Tibial nerve (tissue), 4 donors: Measurements from ENCODE around the gene ZNHIT1. TPM values are rescaled to one million over a fixed set of nuclear protein-coding genes. Genes with fewer than 3 reads are reported as not detected.

Experiments
- DNase-seq, 2 donors: peaks; one replicate each; pipeline ENCODE4 v3.0.0-alpha.2; 2019; ENCODE audit warnings: low spot score in 2 of 2
- H3K27ac ChIP-seq, 4 donors: fragments of 200-600 bp; sonication (generic) in 3 of 4; one replicate each; pipeline ENCODE4 v1.5.1; 2017 to 2019; ENCODE audit warnings: mild to moderate bottlenecking in 1 of 4
- H3K27me3 ChIP-seq, 2 donors: fragments of 200-600 bp; sonication (generic) in 1 of 2; one replicate each; pipeline versions ENCODE4 v1.5.1 to v1.6.0; 2017 to 2019
- H3K36me3 ChIP-seq, 3 donors: fragments of 200-600 bp; sonication (generic); one replicate each; pipeline ENCODE4 v1.5.1; 2018 to 2019
- H3K4me1 ChIP-seq, 4 donors: fragments of 200-600 bp; sonication (generic) in 3 of 4; one replicate each; pipeline ENCODE4 v1.5.1; 2017 to 2019
- H3K4me3 ChIP-seq, 4 donors: fragments of 200-600 bp; sonication (generic) in 3 of 4; one replicate each; pipeline ENCODE4 v1.5.1; 2017 to 2019; ENCODE audit warnings: mild to moderate bottlenecking in 1 of 4, moderate library complexity in 1 of 4
- H3K9me3 ChIP-seq, 4 donors: fragments of 200-600 bp; sonication (generic) in 3 of 4; one replicate each; pipeline ENCODE4 v1.5.1; 2017 to 2019
- CTCF ChIP-seq, 5 experiments: fragments of 200-600 bp in 3 of 5; fragments of 450-650 bp in 2 of 5; sonication (generic) in 3 of 5; IDR thresholded peaks; one replicate each; pipeline ENCODE4 v1.5.1; 2016 to 2019; ENCODE audit warnings: antibody characterized with exemption in 5 of 5, mild to moderate bottlenecking in 3 of 5, moderate library complexity in 2 of 5
- EP300 ChIP-seq, 2 donors: sonication (generic); formaldehyde crosslinking; IDR thresholded peaks; one replicate each; pipeline ENCODE4 v1.6.1; 2017; ENCODE audit warnings: antibody characterized with exemption in 2 of 2, mild to moderate bottlenecking in 1 of 2
- POLR2A ChIP-seq, 2 donors: fragments of 450-650 bp; IDR thresholded peaks; one replicate each; pipeline ENCODE4 v1.6.1; 2017; ENCODE audit warnings: antibody characterized with exemption in 2 of 2, mild to moderate bottlenecking in 2 of 2, moderate library complexity in 2 of 2
- WGBS, 2 donors: methylation state at CpG; one replicate each; pipeline ENCODE4 v1.1.5; 2018; 5-methylcytosine and 5-hydroxymethylcytosine counted together
- small RNA-seq: library from RNA; depleted of rRNA; stranded (forward); fragments of <200 nt; gene quantifications from one replicate; pipeline ENCODE3, GENCODE V24; 2016
- total RNA-seq, 4 donors: library from RNA; depleted of rRNA; stranded (reverse); fragments of >200 nt; gene quantifications; one replicate each; pipeline ENCODE4 v1.1.0, GENCODE V29; 2016

ZNHIT1 gene
- total RNA-seq, 4 donors from 2014 or later = 90.5 to 113 (median 99.3) TPM

- TF ChIP-seq POLR2A (IDR thresholded peaks at IDR 0.05) = no peak
- TF ChIP-seq CTCF (IDR thresholded peaks at IDR 0.05) = no peak
- TF ChIP-seq EP300 (IDR thresholded peaks at IDR 0.05) = no peak
- 27 to 33% methylated on average over 4 of the region's 4 CpGs for WGBS, 2 donors
- Histone ChIP-seq H3K9me3 (no peaks in the 10 kb centered on the region), H3K36me3 (no peaks in the 10 kb centered on the region), H3K4me1 (peaks cover 0 to 3% (median 0%) of the 10 kb centered on the region in 4 donors), H3K4me3 (no peak overlapping the region), H3K27ac (no peak overlapping the region), H3K27me3 (peaks cover 0 to 5% of the 10 kb centered on the region in 2 donors)
- DNase-seq = no peak
Measured at GRCh38 chr7:101273206-101273605, 55.2 kb downstream of the ZNHIT1 start.

Small RNA genes lying within 50 kb of the gene (small RNA-seq; reads per million reads assigned to genes)
- gene RNU6-1104P = not detected

Other genes starting within 250 kb of the ZNHIT1 start
- gene MUC12, start 248.6 kb upstream of the ZNHIT1 start, total RNA-seq = not detected
- gene MUC17, start 198.1 kb upstream of the ZNHIT1 start, total RNA-seq = not detected
- gene TRIM56, start 132.7 kb upstream of the ZNHIT1 start, total RNA-seq = 10 to 100 TPM; 18.6 to 32.4 (median 29.5) TPM
- gene SERPINE1, start 91.1 kb upstream of the ZNHIT1 start, total RNA-seq = 10 to 100 TPM in 2 of 4 donors, 1 to 10 TPM in 2; 3.3 to 13.9 (median 8.1) TPM
- 10 to 100 TPM; 14.5 to 35.4 (median 22.7) TPM for gene AP1S1, start 63.7 kb upstream of the ZNHIT1 start, total RNA-seq
- gene VGF, start 52.6 kb upstream of the ZNHIT1 start, total RNA-seq = 1 to 10 TPM in 1 of 4 donors, not detected in 3; 1.0 TPM
- not detected for gene NAT16, start 37.9 kb upstream of the ZNHIT1 start, total RNA-seq
- gene MOGAT3, start 17.1 kb upstream of the ZNHIT1 start, total RNA-seq = not detected
- 10 to 100 TPM; 42.8 to 82.2 (median 57.8) TPM for gene PLOD3, start 584 bp upstream of the ZNHIT1 start, total RNA-seq
- 10 to 100 TPM; 12.0 to 34.8 (median 25.6) TPM for gene CLDN15, start 19.6 kb downstream of the ZNHIT1 start, total RNA-seq
- gene FIS1, start 26.9 kb downstream of the ZNHIT1 start, total RNA-seq = 100 to 1,000 TPM; 235 to 371 (median 348) TPM
- 10 to 100 TPM; 18.0 to 25.9 (median 20.6) TPM for gene IFT22, start 103.6 kb downstream of the ZNHIT1 start, total RNA-seq
- gene COL26A1, start 144.7 kb downstream of the ZNHIT1 start, total RNA-seq = under 1 TPM in 3 of 4 donors, not detected in 1; 0.20 to 0.30 (median 0.21) TPM